ENCODE data around the gene PRELID2.

DNA sequence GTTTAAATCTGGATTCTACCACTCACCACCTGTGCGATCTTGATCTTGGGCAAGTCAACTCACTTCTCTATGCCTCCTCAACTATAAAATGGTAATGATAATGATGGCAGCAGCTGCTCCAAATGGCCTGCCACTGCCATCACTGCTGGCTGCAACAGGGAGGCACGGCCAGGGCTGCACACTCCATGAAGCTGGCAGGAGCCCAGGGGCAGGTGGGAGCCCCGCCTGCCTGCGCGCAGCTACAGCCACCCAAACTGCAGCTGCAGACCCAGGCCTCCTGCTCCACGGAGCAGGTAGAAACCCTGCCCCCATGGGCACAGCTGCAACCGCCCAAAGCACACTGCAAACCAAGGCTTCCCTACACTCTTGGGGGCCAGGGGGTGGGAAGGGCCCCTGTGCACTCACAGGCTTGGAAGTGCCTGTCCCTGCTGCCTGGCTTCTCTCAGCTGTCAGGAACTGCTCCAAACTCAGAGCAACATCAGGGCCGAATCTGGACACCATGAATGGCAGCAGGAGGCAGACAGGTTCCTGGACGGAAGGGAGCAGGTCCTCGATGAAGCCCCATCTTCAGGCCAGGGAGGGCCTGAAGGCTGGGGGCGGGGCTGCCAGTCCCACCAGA, 57.6 kb downstream of the PRELID2 start:
- TF ChIP-seq, protein P1, sequence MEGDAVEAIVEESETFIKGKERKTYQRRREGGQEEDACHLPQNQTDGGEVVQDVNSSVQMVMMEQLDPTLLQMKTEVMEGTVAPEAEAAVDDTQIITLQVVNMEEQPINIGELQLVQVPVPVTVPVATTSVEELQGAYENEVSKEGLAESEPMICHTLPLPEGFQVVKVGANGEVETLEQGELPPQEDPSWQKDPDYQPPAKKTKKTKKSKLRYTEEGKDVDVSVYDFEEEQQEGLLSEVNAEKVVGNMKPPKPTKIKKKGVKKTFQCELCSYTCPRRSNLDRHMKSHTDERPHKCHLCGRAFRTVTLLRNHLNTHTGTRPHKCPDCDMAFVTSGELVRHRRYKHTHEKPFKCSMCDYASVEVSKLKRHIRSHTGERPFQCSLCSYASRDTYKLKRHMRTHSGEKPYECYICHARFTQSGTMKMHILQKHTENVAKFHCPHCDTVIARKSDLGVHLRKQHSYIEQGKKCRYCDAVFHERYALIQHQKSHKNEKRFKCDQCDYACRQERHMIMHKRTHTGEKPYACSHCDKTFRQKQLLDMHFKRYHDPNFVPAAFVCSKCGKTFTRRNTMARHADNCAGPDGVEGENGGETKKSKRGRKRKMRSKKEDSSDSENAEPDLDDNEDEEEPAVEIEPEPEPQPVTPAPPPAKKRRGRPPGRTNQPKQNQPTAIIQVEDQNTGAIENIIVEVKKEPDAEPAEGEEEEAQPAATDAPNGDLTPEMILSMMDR (conservative IDR thresholded peaks at IDR 0.05): no peak
- TF ChIP-seq EZH2 (IDR thresholded peaks at IDR 0.05; ENCODE audit: low read depth): no peak

All from PC-9 (cell line).